Neural progenitor cell (in vitro differentiated cells): Measurements from ENCODE around the gene PITPNC1.

ENCODE experiments used
- CTCF ChIP-seq: fragments of 200-600 bp; sonication (generic); IDR thresholded peaks from 2 replicates; pipeline ENCODE4 v1.5.1; 2017; ENCODE audit warnings: antibody characterized with exemption, mild to moderate bottlenecking
- EZH2 ChIP-seq: fragments of 200-600 bp; sonication (generic); IDR thresholded peaks from 2 replicates; pipeline ENCODE4 v1.6.1; 2017; ENCODE audit warnings: antibody characterized with exemption, mild to moderate bottlenecking, moderate library complexity

- TF ChIP-seq CTCF (no peak), EZH2 (no peak)
Observed at GRCh38 chr17:67400193-67400592, 23.1 kb downstream of the PITPNC1 start.
